ENCODE results near the gene EXOC1. TPM values are rescaled to one million over a fixed set of nuclear protein-coding genes. Genes with fewer than 3 reads are reported as not detected.

EXOC1 gene
- total RNA-seq, 2 experiments from 2014 or later, result 18.7 to 21.9 TPM

- CTCF ChIA-PET, result interaction anchor here (0.7 to 2.6 kb wide), 16 partner anchors 8 to 440 kb away, joined by 3 to 16 read pairs (median 4); partner anchors contain the start of gene AASDH
- DNase-seq, result peak; percentile 27
- H3K4me1 Mint-ChIP-seq (ENCODE audit: low read depth), result peaks cover 35% of the 10 kb centered on the region
- H3K36me3 Mint-ChIP-seq (ENCODE audit: low read depth), result peaks cover 2% of the 10 kb centered on the region
- peak overlapping the region; percentile 91 for H3K4me3 Mint-ChIP-seq
- no peaks in the 10 kb centered on the region for H3K27me3 Mint-ChIP-seq (ENCODE audit: low read depth)
- intact Hi-C loops (cut with micrococcal nuclease), result loop anchor here (2.0 to 5.0 kb wide), 5 partner anchors 33 to 875 kb away; partner anchors contain the start of genes SPINK2, SRD5A3 and SRP72
- H3K9me3 Mint-ChIP-seq, result peaks cover 8% of the 10 kb centered on the region
- H3K27ac Mint-ChIP-seq, result peak overlapping the region; percentile 94
Observed at GRCh38 chr4:55947254-55947882, 93.9 kb downstream of the EXOC1 start.

GRCh38 chr4:55947912-55948725 lies 94.7 kb downstream of the EXOC1 start:
- Mint-ChIP-seq H3K4me1 (ENCODE audit: low read depth) (peaks cover 35% of the 10 kb centered on the region), H3K27ac (peak overlapping the region; percentile 94), H3K36me3 (ENCODE audit: low read depth) (peaks cover 4% of the 10 kb centered on the region), H3K27me3 (ENCODE audit: low read depth) (no peaks in the 10 kb centered on the region), H3K4me3 (peak overlapping the region; percentile 91), H3K9me3 (peaks cover 8% of the 10 kb centered on the region)
- intact Hi-C loops (cut with micrococcal nuclease), result loop anchor here (1.0 to 5.0 kb wide), 23 partner anchors 33 to 1029 kb away; partner anchors contain the start of genes AASDH, CLOCK, EXOC1 and NOA1
- CTCF ChIA-PET, result interaction anchor here (0.6 to 2.6 kb wide), 23 partner anchors 9 to 582 kb away, joined by 3 to 16 read pairs (median 4); partner anchors contain the start of gene AASDH
- peak; percentile 70 for DNase-seq

GRCh38 chr4:55948726-55949481 lies 95.5 kb downstream of the EXOC1 start, which contains the start of gene CEP135:
CEP135 (plus strand) TSS chr4:55948945; CDS start chr4:55952131, 3,186 bp downstream.
- Mint-ChIP-seq H3K4me3 (peak within 1 kb of the TSS; percentile 91), H3K9me3 (peaks cover 8% of the 10 kb centered on the region), H3K4me1 (ENCODE audit: low read depth) (peaks cover 35% of the 10 kb centered on the region), H3K27ac (peak within 1 kb of the TSS; percentile 94), H3K27me3 (ENCODE audit: low read depth) (no peaks in the 10 kb centered on the region), H3K36me3 (ENCODE audit: low read depth) (peaks cover 5% of the 10 kb centered on the region)
- CTCF ChIA-PET, result interaction anchor here (0.6 to 2.6 kb wide), 17 partner anchors 9 to 583 kb away, joined by 3 to 16 read pairs (median 6); partner anchors contain the start of gene AASDH
- intact Hi-C loops (cut with micrococcal nuclease), result loop anchor here (1.0 to 5.0 kb wide), 22 partner anchors 42 to 1028 kb away; partner anchors contain the start of genes AASDH, CLOCK, EXOC1 and NOA1
- DNase-seq, result peak; percentile 94

GRCh38 chr4:55949482-55949802 lies 96.0 kb downstream of the EXOC1 start:
- Mint-ChIP-seq H3K27ac (peak overlapping the region; percentile 94), H3K9me3 (peaks cover 7% of the 10 kb centered on the region), H3K36me3 (ENCODE audit: low read depth) (peaks cover 10% of the 10 kb centered on the region), H3K4me3 (peak overlapping the region; percentile 91), H3K4me1 (ENCODE audit: low read depth) (peaks cover 35% of the 10 kb centered on the region), H3K27me3 (ENCODE audit: low read depth) (no peaks in the 10 kb centered on the region)
- DNase-seq, result no peak
- CTCF ChIA-PET, result interaction anchor here (1.3 to 2.4 kb wide), 9 partner anchors 8 to 352 kb away, joined by 3 to 16 read pairs (median 8); no protein-coding TSS in a partner anchor
- intact Hi-C loops (cut with micrococcal nuclease), result loop anchor here (2.0 to 5.0 kb wide), 8 partner anchors 515 to 1027 kb away; partner anchors contain the start of genes NOA1, REST, SPINK2 and SRD5A3

- no peak overlapping the region for H3K4me3 Mint-ChIP-seq
- H3K4me1 Mint-ChIP-seq (ENCODE audit: low read depth), result peaks cover 28% of the 10 kb centered on the region
- H3K9me3 Mint-ChIP-seq, result no peaks in the 10 kb centered on the region
- H3K27me3 Mint-ChIP-seq (ENCODE audit: low read depth), result no peaks in the 10 kb centered on the region
- DNase-seq, result no peak
- CTCF ChIA-PET, result interaction anchor here (0.5 to 0.7 kb wide), 3 partner anchors 326 to 887 kb away, joined by 3 to 4 read pairs (median 4); no protein-coding TSS in a partner anchor
- intact Hi-C loops (cut with micrococcal nuclease), result no loop called here
- H3K36me3 Mint-ChIP-seq (ENCODE audit: low read depth), result peaks cover 23% of the 10 kb centered on the region
- no peak overlapping the region for H3K27ac Mint-ChIP-seq
Observed at GRCh38 chr4:55951191-55951922, 97.9 kb downstream of the EXOC1 start.

Other genes starting within 250 kb of the EXOC1 start
- not detected for gene NMU, start 217.3 kb upstream of the EXOC1 start, total RNA-seq
- not detected for gene EXOC1L, start 33.9 kb upstream of the EXOC1 start, total RNA-seq
- 10 to 100 TPM; 18.6 to 19.4 TPM for gene CEP135, start 95.3 kb downstream of the EXOC1 start, total RNA-seq

All from activated naive CD4-positive, alpha-beta T cell treated with anti-CD3 and anti-CD28 coated beads for 36 hours (primary cell).